ENCODE measurements around the gene GUCY1B1.

The GUCY1B1 gene

DNA sequence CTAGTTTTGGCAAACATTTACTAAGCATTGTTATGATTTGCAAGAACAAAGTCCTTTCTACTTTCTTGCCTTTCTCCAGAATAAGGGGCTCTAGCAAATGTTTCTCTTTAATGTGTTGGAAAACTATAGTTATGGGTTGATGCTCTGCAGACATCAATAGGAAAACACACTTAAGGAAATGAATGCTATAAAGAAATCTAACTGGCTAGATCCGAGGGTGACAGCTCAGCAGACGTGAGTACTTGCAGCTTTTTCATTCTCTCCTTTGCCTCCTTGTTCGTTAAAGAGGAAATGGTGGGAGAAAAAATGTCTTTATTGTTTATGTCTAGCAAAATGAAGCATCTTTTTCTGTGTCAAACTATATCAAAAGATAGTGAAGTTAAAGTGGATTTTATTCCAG is 6.3 kb downstream of the GUCY1B1 start:
- H3K27me3 ChIP-seq (ENCODE audit: control insufficient read depth, insufficient read depth, low read length), result peaks cover 8% of the 10 kb centered on the region
- no peaks in the 10 kb centered on the region for H3K36me3 ChIP-seq (ENCODE audit: control insufficient read depth, insufficient read depth, low read length)
- peaks cover 4% of the 10 kb centered on the region for H3K4me1 ChIP-seq (ENCODE audit: control insufficient read depth, insufficient read depth, low read length)
- H3K9me3 ChIP-seq (ENCODE audit: control insufficient read depth, insufficient read depth, low read length), result no peaks in the 10 kb centered on the region
- H3K9ac ChIP-seq (ENCODE audit: low read depth, low read length), result no peak overlapping the region
- H3K4me3 ChIP-seq (ENCODE audit: low read depth, low read length), result no peak overlapping the region

- Histone ChIP-seq H3K36me3 (ENCODE audit: control insufficient read depth, insufficient read depth, low read length) (no peaks in the 10 kb centered on the region), H3K27me3 (ENCODE audit: control insufficient read depth, insufficient read depth, low read length) (no peaks in the 10 kb centered on the region), H3K9me3 (ENCODE audit: control insufficient read depth, insufficient read depth, low read length) (no peaks in the 10 kb centered on the region), H3K4me3 (ENCODE audit: low read depth, low read length) (no peak overlapping the region), H3K9ac (ENCODE audit: low read depth, low read length) (no peak overlapping the region), H3K4me1 (ENCODE audit: control insufficient read depth, insufficient read depth, low read length) (peaks cover 4% of the 10 kb centered on the region)
Measured at GRCh38 chr4:155766622-155767021, 7.8 kb downstream of the GUCY1B1 start.

- Histone ChIP-seq H3K4me1 (ENCODE audit: control insufficient read depth, insufficient read depth, low read length) (peaks cover 4% of the 10 kb centered on the region), H3K4me3 (ENCODE audit: low read depth, low read length) (no peak overlapping the region), H3K36me3 (ENCODE audit: control insufficient read depth, insufficient read depth, low read length) (no peaks in the 10 kb centered on the region), H3K27me3 (ENCODE audit: control insufficient read depth, insufficient read depth, low read length) (no peaks in the 10 kb centered on the region), H3K9me3 (ENCODE audit: control insufficient read depth, insufficient read depth, low read length) (no peaks in the 10 kb centered on the region), H3K9ac (ENCODE audit: low read depth, low read length) (no peak overlapping the region)
Measured at GRCh38 chr4:155768370-155768769, 9.5 kb downstream of the GUCY1B1 start.

DNA sequence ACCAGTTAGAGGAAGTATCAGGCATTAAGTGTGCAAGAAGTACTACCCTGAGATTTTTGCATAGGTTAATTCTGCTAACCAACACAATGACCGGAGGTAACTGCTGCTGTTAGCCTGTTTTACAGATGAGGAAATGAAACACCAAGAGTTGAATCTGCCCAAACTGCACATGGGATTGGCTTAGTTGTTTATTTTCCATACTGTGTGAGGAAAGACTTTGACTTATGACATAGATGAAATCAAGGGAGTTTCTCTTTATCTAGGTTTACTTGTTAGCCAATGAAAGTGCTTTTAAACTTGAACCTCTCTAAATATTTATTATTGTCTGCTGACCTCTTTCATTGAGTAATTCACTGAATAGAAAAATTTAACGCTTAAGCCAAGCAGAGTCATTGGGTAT is 10.3 kb downstream of the GUCY1B1 start:
- Histone ChIP-seq H3K27me3 (ENCODE audit: control insufficient read depth, insufficient read depth, low read length) (no peaks in the 10 kb centered on the region), H3K4me3 (ENCODE audit: low read depth, low read length) (no peak overlapping the region), H3K9ac (ENCODE audit: low read depth, low read length) (no peak overlapping the region), H3K9me3 (ENCODE audit: control insufficient read depth, insufficient read depth, low read length) (no peaks in the 10 kb centered on the region), H3K36me3 (ENCODE audit: control insufficient read depth, insufficient read depth, low read length) (no peaks in the 10 kb centered on the region), H3K4me1 (ENCODE audit: control insufficient read depth, insufficient read depth, low read length) (peaks cover 4% of the 10 kb centered on the region)

DNA sequence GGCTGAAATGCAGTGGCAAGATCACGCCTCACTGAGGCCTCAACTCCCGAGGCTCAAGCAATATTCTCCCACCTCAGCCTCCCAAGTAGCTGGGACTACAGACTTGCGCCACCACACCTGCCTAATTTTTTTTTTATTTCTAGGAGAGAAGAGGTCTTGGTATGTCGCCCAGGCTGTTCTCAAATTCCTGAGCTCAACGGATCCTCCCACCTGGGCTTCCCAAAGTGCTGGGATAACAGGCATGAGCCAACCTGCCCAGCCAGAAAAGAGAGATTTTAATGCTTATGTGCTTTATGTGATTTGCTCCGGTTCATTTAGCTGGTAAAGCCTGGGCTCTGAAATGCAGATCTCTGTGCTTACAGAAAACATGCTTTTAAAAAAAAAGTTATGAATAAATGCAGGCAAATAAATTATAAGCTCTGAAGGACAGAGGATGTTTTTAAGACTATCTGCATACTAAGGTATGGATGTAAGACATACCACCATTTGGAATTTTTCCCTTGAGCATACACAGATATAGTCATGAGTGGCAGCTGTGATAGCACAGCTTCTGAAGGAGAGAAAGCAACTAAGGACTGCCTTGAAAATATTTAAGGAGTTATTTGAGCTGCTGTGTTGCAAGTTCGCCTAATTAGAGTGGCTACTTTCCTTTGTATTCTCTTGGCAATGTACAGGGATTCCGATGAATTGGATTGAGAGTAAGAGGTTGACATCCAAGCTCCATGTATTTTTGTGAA is 13.8 kb downstream of the GUCY1B1 start:
- H3K36me3 ChIP-seq (ENCODE audit: control insufficient read depth, insufficient read depth, low read length), result no peaks in the 10 kb centered on the region
- no peak overlapping the region for H3K9ac ChIP-seq (ENCODE audit: low read depth, low read length)
- H3K9me3 ChIP-seq (ENCODE audit: control insufficient read depth, insufficient read depth, low read length), result no peaks in the 10 kb centered on the region
- no peak overlapping the region for H3K4me3 ChIP-seq (ENCODE audit: low read depth, low read length)
- no peaks in the 10 kb centered on the region for H3K27me3 ChIP-seq (ENCODE audit: control insufficient read depth, insufficient read depth, low read length)
- peaks cover 8% of the 10 kb centered on the region for H3K4me1 ChIP-seq (ENCODE audit: control insufficient read depth, insufficient read depth, low read length)

DNA sequence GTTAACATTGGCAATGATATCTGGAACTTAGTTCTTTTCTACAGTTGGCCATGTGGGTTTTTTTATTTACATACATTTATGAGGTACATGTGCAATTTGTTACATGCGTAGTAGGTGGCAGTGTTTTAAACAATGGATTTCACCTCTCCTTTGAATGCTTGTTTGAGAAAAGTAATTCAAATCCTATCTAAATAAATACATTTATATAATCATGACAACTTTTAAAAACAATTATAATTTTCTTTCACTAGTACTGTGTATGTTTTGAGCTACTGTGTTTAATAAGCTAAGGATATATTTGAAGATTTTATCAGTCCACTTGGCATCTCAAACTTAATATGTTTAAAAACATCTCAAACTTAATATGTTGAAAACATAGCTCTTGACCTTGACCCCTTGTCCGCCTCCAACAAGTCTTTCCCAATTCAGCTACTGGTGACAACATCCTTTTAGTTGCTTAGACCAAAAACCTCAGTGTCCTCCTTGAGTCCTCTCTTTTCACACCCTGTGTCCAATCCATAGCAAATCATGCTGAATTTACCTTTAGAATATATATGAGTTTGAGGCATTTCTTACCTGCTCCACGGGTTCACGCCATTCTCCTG is 14.5 kb downstream of the GUCY1B1 start:
- no peak overlapping the region for H3K4me3 ChIP-seq (ENCODE audit: low read depth, low read length)
- H3K9me3 ChIP-seq (ENCODE audit: control insufficient read depth, insufficient read depth, low read length), result no peaks in the 10 kb centered on the region
- H3K27me3 ChIP-seq (ENCODE audit: control insufficient read depth, insufficient read depth, low read length), result no peaks in the 10 kb centered on the region
- no peaks in the 10 kb centered on the region for H3K36me3 ChIP-seq (ENCODE audit: control insufficient read depth, insufficient read depth, low read length)
- peaks cover 11% of the 10 kb centered on the region for H3K4me1 ChIP-seq (ENCODE audit: control insufficient read depth, insufficient read depth, low read length)
- H3K9ac ChIP-seq (ENCODE audit: low read depth, low read length), result no peak overlapping the region

DNA sequence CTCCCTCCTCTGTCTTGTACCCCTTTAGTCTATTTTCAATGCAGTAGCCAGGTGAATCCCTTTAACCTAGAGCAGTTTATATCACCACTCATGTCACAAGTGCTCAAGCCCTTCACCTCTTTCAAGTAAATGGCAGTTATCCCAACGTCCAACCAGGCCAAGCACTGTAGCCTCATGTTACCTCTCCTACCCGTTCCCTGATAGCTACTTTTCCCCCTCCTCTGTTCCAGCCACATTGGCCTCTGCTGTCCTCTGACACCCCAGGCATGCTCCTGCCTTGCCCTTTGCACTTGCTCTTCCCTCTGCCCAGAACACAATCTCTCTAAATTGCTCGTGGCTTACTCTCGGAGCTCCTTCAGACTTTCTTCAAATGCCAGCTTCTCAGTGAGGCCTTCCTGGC is 15.2 kb downstream of the GUCY1B1 start:
- Histone ChIP-seq H3K9me3 (ENCODE audit: control insufficient read depth, insufficient read depth, low read length) (no peaks in the 10 kb centered on the region), H3K36me3 (ENCODE audit: control insufficient read depth, insufficient read depth, low read length) (no peaks in the 10 kb centered on the region), H3K4me1 (ENCODE audit: control insufficient read depth, insufficient read depth, low read length) (peaks cover 8% of the 10 kb centered on the region), H3K4me3 (ENCODE audit: low read depth, low read length) (no peak overlapping the region), H3K9ac (ENCODE audit: low read depth, low read length) (no peak overlapping the region), H3K27me3 (ENCODE audit: control insufficient read depth, insufficient read depth, low read length) (no peaks in the 10 kb centered on the region)

DNA sequence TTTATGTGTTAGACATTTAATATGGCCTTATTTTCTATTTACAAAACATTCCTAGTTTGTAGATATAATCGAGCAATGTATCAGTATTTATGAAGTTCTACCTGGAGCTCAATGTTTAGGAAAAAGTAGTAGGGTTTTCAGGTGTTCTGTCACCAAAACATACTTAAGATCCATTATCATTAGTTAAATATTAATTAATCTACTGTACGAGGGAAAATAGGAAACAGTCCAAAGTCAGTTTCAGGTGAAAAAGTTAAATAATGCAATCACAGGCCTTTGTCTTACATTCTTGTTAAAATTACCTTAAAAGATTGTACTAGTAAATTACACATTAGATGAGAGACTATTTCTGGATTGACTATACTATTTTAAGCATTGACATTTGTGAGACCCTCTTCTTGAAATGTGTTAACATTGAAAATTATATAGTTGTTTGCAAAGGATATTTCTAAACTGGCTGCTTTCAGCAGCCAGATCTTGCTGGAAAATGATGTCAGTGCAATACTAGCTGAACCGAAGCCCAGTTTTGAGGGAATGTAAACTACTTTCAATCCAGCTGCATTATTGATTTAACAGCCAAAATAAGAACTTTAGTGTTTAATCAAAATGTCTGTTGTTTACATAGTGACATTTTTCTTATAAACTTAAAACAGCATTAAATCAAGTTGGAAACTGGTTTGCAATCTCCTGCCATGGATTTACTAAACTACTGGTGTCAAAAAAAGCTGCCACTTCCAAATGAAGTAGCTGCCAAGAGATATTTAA is 19.3 kb downstream of the GUCY1B1 start:
- H3K4me3 ChIP-seq (ENCODE audit: low read depth, low read length), result no peak overlapping the region
- H3K27me3 ChIP-seq (ENCODE audit: control insufficient read depth, insufficient read depth, low read length), result no peaks in the 10 kb centered on the region
- H3K36me3 ChIP-seq (ENCODE audit: control insufficient read depth, insufficient read depth, low read length), result no peaks in the 10 kb centered on the region
- H3K9me3 ChIP-seq (ENCODE audit: control insufficient read depth, insufficient read depth, low read length), result no peaks in the 10 kb centered on the region
- peaks cover 9% of the 10 kb centered on the region for H3K4me1 ChIP-seq (ENCODE audit: control insufficient read depth, insufficient read depth, low read length)
- no peak overlapping the region for H3K9ac ChIP-seq (ENCODE audit: low read depth, low read length)

DNA sequence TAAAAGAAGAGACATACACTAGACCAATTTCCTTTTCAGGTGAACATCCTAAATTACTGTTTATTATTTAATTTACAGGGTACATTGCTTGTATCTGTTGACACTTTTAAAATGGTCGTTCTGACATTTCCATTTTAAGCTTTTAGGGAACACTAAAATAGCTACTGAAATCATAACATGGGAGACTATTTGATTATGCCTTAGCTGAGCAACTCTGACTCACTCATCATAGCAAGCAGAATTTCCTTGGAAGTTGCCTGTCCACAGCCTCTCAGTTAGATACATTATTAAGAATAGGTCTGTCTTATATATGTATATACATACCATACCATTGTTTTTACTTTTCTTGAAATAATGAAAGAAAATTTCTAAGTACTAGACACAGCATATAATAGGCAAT is 22.0 kb downstream of the GUCY1B1 start:
- Histone ChIP-seq H3K36me3 (ENCODE audit: control insufficient read depth, insufficient read depth, low read length) (no peaks in the 10 kb centered on the region), H3K4me1 (ENCODE audit: control insufficient read depth, insufficient read depth, low read length) (peaks cover 9% of the 10 kb centered on the region), H3K9me3 (ENCODE audit: control insufficient read depth, insufficient read depth, low read length) (no peaks in the 10 kb centered on the region), H3K4me3 (ENCODE audit: low read depth, low read length) (no peak overlapping the region), H3K27me3 (ENCODE audit: control insufficient read depth, insufficient read depth, low read length) (no peaks in the 10 kb centered on the region), H3K9ac (ENCODE audit: low read depth, low read length) (no peak overlapping the region)

DNA sequence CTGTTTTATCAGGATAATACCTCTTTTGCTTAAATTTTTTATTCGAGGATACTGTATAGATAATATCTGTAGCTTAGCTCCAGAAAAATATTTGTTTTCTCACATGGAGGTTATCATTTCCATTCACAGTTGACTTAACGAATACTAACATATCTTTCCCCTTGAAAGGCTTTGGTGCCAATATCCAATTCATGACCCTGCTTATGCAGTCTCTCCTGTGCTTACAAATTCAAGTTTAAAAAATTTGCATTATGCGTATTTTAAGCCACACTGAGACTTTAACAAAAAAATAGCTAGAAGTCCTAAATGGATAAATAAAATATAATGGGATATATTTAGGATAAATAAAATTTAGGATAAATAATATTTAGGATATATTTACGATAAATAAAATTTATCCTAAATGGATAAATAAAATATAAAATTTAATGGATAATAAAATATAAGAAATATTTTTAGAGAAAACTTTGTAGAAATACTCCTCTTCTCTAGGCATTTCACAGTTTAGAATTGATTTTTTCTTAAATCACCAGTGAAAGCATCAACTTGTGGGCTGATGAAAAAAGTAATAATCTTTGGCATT is 22.5 kb downstream of the GUCY1B1 start:
- H3K9me3 ChIP-seq (ENCODE audit: control insufficient read depth, insufficient read depth, low read length), result no peaks in the 10 kb centered on the region
- H3K4me1 ChIP-seq (ENCODE audit: control insufficient read depth, insufficient read depth, low read length), result peaks cover 9% of the 10 kb centered on the region
- no peak overlapping the region for H3K4me3 ChIP-seq (ENCODE audit: low read depth, low read length)
- H3K27me3 ChIP-seq (ENCODE audit: control insufficient read depth, insufficient read depth, low read length), result no peaks in the 10 kb centered on the region
- no peaks in the 10 kb centered on the region for H3K36me3 ChIP-seq (ENCODE audit: control insufficient read depth, insufficient read depth, low read length)
- H3K9ac ChIP-seq (ENCODE audit: low read depth, low read length), result no peak overlapping the region

- Histone ChIP-seq H3K4me3 (ENCODE audit: low read depth, low read length) (no peak overlapping the region), H3K27me3 (ENCODE audit: control insufficient read depth, insufficient read depth, low read length) (no peaks in the 10 kb centered on the region), H3K9ac (ENCODE audit: low read depth, low read length) (no peak overlapping the region), H3K9me3 (ENCODE audit: control insufficient read depth, insufficient read depth, low read length) (no peaks in the 10 kb centered on the region), H3K4me1 (ENCODE audit: control insufficient read depth, insufficient read depth, low read length) (peaks cover 2% of the 10 kb centered on the region), H3K36me3 (ENCODE audit: control insufficient read depth, insufficient read depth, low read length) (no peaks in the 10 kb centered on the region)
Measured at GRCh38 chr4:155784637-155785036, 25.8 kb downstream of the GUCY1B1 start.
